Left ventricle myocardium inferior (tissue), 1 donor: ENCODE measurements around the gene SPAG6. TPM values are rescaled to one million over a fixed set of nuclear protein-coding genes. Genes with fewer than 3 reads are reported as not detected.

ENCODE experiments used
- DNase-seq: peaks from one replicate; pipeline ENCODE4 v3.0.0-alpha.2; 2020
- H3K27ac ChIP-seq: fragments of 200-600 bp; replicated peaks from 2 replicates; pipeline ENCODE4 v1.8.0; 2021
- H3K27me3 ChIP-seq: fragments of 200-600 bp; 2 replicates; pipeline ENCODE4 v1.8.0; 2021; ENCODE audit warnings: low read depth
- H3K36me3 ChIP-seq: fragments of 200-600 bp; 2 replicates; pipeline ENCODE4 v1.8.0; 2021
- H3K4me1 ChIP-seq: fragments of 200-600 bp; 2 replicates; pipeline ENCODE4 v1.8.0; 2021
- H3K4me3 ChIP-seq: fragments of 200-600 bp; 2 replicates; pipeline ENCODE4 v1.8.0; 2021; ENCODE audit warnings: mild to moderate bottlenecking, moderate library complexity
- H3K9me3 ChIP-seq: fragments of 200-600 bp; replicated peaks from 2 replicates; pipeline ENCODE4 v1.8.0; 2021
- intact Hi-C: fragments of 100-400 bp; cut with micrococcal nuclease; formaldehyde crosslinking; loops from one replicate; pipeline ENCODE4 v1.11.0; 2022
- total RNA-seq: library from RNA; stranded (reverse); fragmentation: NEBNext Ultra II Directional; extraction: Animal tissue kit (Norgen Biotek cat#: 25700); gene quantifications from one replicate; pipeline ENCODE4 v1.2.1, GENCODE V29; 2021
- TF ChIP-seq, protein P1 (sequence below): fragments of 200-600 bp; IDR thresholded peaks from 2 replicates; pipeline ENCODE4 v1.8.0; 2021; ENCODE audit warnings: antibody characterized with exemption, mild to moderate bottlenecking, borderline replicate concordance
- donor health status: DM: no; HTN: yes; CAD: no; lungs with severe emphysema.

Gene SPAG6
- total RNA-seq, 1 donor from 2014 or later: not detected

DNA sequence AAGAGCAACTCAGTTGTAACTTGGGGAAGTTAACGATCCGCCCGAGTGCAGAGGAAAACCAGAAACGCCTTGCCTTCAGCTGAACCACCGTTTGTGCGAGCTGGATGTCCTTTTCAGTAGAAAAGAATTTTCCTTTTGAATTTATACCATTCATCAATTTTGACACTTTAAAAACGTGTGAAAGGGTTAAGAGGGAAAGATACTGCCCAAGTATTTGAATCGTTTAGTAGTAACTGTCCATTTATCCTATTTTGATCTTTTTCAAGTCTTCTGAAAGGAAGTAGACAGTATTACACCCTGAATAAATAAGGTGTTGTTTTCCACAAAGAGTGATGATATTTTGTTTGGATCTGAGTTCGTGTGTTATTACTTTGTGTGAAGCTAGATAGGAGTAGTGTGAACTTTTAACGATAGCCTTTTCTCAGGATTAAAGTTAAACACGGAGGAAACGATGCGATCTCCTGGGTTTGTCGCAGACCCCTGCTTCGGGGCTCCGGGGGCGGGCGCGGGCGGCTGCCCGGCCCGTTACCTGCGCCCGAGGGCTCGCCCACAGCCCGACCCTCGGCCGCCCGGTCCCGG is 25.2 kb upstream of the SPAG6 start:
- H3K9me3 ChIP-seq: no peaks in the 10 kb centered on the region
- peaks cover 26% of the 10 kb centered on the region for H3K27me3 ChIP-seq
- TF ChIP-seq, protein P1, sequence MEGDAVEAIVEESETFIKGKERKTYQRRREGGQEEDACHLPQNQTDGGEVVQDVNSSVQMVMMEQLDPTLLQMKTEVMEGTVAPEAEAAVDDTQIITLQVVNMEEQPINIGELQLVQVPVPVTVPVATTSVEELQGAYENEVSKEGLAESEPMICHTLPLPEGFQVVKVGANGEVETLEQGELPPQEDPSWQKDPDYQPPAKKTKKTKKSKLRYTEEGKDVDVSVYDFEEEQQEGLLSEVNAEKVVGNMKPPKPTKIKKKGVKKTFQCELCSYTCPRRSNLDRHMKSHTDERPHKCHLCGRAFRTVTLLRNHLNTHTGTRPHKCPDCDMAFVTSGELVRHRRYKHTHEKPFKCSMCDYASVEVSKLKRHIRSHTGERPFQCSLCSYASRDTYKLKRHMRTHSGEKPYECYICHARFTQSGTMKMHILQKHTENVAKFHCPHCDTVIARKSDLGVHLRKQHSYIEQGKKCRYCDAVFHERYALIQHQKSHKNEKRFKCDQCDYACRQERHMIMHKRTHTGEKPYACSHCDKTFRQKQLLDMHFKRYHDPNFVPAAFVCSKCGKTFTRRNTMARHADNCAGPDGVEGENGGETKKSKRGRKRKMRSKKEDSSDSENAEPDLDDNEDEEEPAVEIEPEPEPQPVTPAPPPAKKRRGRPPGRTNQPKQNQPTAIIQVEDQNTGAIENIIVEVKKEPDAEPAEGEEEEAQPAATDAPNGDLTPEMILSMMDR: no peak
- H3K36me3 ChIP-seq: no peaks in the 10 kb centered on the region
- intact Hi-C loops: loop anchor here (10.0 kb wide), 1 partner anchor 315 kb away; the partner anchor contains the start of gene DNAJC1
- peaks cover 81% of the 10 kb centered on the region for H3K4me1 ChIP-seq
- peak overlapping the region; percentile 95 for H3K27ac ChIP-seq
- no peak for DNase-seq
- H3K4me3 ChIP-seq: peak overlapping the region; percentile 87

DNA sequence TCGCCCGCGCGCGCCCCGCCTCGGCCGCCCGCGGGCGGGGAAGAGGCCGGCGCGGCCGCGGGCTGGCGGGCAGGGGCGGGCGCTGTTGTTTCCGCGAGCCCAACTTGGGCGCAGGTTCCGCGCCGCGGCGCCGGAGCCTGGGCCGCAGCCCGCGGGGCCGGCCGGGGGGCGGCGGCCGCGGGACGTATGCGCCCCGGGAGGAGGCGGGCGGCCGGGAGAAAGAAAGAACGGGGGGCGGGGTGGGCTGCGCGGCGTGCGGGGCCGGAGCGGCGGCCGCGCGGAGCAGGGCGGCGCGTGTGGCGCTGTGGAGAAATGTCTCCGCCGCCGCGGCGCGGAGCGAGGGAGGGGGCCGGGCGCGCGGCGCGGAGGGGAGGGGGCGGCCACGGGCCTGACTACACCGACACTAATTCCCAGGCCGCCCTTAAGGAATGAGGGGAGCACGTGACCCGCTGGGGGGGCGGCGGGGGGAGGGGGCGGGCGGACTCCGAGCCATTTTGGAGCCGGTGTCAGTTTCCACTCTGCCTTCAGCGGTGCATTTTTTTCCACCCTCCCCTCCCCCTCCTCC is 24.6 kb upstream of the SPAG6 start, which contains the start of gene BMI1:
Gene BMI1 (plus strand): TSS at position 509 of the 565 bp plus-strand sequence. CDS start 5,351 bp downstream, outside the sequence.
- DNase-seq: peak; percentile 81
- TF ChIP-seq, protein P1: no peak
- Histone ChIP-seq H3K27me3 (peaks cover 26% of the 10 kb centered on the region), H3K36me3 (no peaks in the 10 kb centered on the region), H3K4me1 (peaks cover 79% of the 10 kb centered on the region), H3K27ac (peak within 1 kb of the TSS; percentile 95), H3K4me3 (peak within 1 kb of the TSS; percentile 87), H3K9me3 (no peaks in the 10 kb centered on the region)
- intact Hi-C loops: no loop called here

DNA sequence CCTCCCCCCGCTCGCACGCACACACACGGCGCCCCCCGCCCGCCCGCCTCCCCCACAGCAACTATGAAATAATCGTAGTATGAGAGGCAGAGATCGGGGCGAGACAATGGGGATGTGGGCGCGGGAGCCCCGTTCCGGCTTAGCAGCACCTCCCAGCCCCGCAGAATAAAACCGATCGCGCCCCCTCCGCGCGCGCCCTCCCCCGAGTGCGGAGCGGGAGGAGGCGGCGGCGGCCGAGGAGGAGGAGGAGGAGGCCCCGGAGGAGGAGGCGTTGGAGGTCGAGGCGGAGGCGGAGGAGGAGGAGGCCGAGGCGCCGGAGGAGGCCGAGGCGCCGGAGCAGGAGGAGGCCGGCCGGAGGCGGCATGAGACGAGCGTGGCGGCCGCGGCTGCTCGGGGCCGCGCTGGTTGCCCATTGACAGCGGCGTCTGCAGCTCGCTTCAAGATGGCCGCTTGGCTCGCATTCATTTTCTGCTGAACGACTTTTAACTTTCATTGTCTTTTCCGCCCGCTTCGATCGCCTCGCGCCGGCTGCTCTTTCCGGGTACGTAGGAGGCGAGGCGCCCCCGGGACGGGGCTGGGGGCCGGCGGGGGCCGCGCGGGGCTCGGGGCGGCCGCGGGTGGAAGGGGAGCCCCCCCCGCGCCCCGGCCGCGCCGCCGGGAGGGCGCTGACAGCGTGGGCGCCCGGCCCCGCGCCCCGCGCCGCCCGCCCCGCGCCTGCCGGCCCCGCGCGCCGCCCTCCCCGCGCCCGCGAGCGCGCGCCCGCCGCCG is 24.0 kb upstream of the SPAG6 start:
- peaks cover 82% of the 10 kb centered on the region for H3K4me1 ChIP-seq
- peak overlapping the region; percentile 95 for H3K27ac ChIP-seq
- intact Hi-C loops: no loop called here
- H3K27me3 ChIP-seq: peaks cover 26% of the 10 kb centered on the region
- H3K4me3 ChIP-seq: peak overlapping the region; percentile 87
- TF ChIP-seq, protein P1: peak; percentile 7
- H3K9me3 ChIP-seq: no peaks in the 10 kb centered on the region
- peak; percentile 72 for DNase-seq
- H3K36me3 ChIP-seq: peaks cover 2% of the 10 kb centered on the region

DNA sequence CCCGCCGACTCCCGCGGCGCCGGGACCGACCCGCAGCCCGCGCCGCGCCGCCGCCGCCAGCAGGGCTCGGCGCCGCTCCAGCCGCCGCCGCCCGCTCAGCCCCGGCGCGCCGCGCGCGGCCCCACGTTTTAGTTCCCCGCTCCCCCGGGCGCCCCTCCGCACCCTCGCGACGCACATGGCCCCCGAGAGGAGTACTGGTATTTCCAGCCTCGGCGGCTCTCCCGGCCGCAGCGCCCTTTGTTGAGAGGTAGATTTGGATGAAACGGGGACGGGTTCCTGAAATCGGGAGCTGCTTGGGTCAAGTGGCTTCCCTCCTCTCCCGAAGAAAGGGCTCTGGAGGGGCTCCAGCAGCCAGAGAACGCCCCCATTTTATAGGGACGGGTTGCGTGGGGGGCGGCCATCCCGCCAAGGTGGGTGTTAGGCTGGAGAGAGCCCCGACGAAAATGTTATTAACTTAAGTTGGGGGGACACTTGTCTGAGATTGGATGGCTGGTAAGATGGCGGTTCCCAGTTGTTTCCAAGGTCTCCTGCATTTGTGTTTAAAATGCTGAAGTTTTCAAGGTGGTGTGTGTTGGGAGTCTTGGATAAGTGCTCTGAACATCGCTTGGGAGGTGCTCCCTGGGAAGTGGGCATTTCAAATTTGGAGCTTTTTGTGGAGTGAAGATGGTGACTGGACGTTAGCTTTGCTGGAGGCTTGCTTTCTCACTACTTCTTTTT is 23.2 kb upstream of the SPAG6 start:
- no peak overlapping the region for H3K27ac ChIP-seq

More for the DNA sequence above, 23.2 kb upstream of the SPAG6 start:
- TF ChIP-seq, protein P1: no peak
- no peak for DNase-seq
- H3K4me1 ChIP-seq: peaks cover 77% of the 10 kb centered on the region
- intact Hi-C loops: no loop called here
- peak overlapping the region; percentile 77 for H3K4me3 ChIP-seq
- H3K36me3 ChIP-seq: peaks cover 9% of the 10 kb centered on the region
- H3K9me3 ChIP-seq: no peaks in the 10 kb centered on the region
- peaks cover 26% of the 10 kb centered on the region for H3K27me3 ChIP-seq
